ES-I3 (cell line): Measurements from ENCODE around the gene SLC25A29.
"Not testable (repeated sequence)": the region's sequence is repeated elsewhere in the genome, so short reads cannot be mapped to it uniquely, and the experiment has no call there.

Experiments
- H3K36me3 ChIP-seq: 2 replicates; pipeline ENCODE4 v1.6.1; 2013; ENCODE audit warnings: mild to moderate bottlenecking, low read length, control low read depth, moderate library complexity; ENCODE audit not compliant: insufficient read depth
- H3K4me1 ChIP-seq: 2 replicates; pipeline ENCODE4 v1.6.1; 2013; ENCODE audit warnings: mild to moderate bottlenecking, control low read depth, low read length; ENCODE audit not compliant: insufficient read depth
- H3K9ac ChIP-seq: 2 replicates; pipeline ENCODE4 v1.6.1; 2013; ENCODE audit warnings: low read depth, mild to moderate bottlenecking, low read length, moderate library complexity
- H3K9me3 ChIP-seq: 2 replicates; pipeline ENCODE4 v1.6.1; 2013; ENCODE audit warnings: mild to moderate bottlenecking, low read length, moderate library complexity; ENCODE audit not compliant: control insufficient read depth, insufficient read depth

Gene SLC25A29

GRCh38 chr14:100297320-100298300 is 8.6 kb downstream of the SLC25A29 start:
- no peaks in the 10 kb centered on the region for H3K4me1 ChIP-seq
- no peaks in the 10 kb centered on the region for H3K36me3 ChIP-seq
- no peaks in the 10 kb centered on the region for H3K9me3 ChIP-seq
- no peak overlapping the region for H3K9ac ChIP-seq

- H3K9ac ChIP-seq, H3K36me3 ChIP-seq, H3K4me1 ChIP-seq, H3K9me3 ChIP-seq: not testable (repeated sequence)
These were observed 9.5 kb downstream of the SLC25A29 start for GRCh38 chr14:100296729-100297128.

GRCh38 chr14:100296106-100296651 is 10.1 kb downstream of the SLC25A29 start:
- Histone ChIP-seq H3K4me1 (no peaks in the 10 kb centered on the region), H3K9me3 (no peaks in the 10 kb centered on the region), H3K9ac (no peak overlapping the region), H3K36me3 (no peaks in the 10 kb centered on the region)

GRCh38 chr14:100295376-100296105 is 10.7 kb downstream of the SLC25A29 start:
- Histone ChIP-seq H3K4me1 (no peaks in the 10 kb centered on the region), H3K36me3 (peaks cover 4% of the 10 kb centered on the region; the same call in 1 of the 2 replicates), H3K9me3 (no peaks in the 10 kb centered on the region), H3K9ac (no peak overlapping the region)

- H3K36me3 ChIP-seq = peaks cover 4% of the 10 kb centered on the region; the same call in 1 of the 2 replicates
These were observed 11.3 kb downstream of the SLC25A29 start for GRCh38 chr14:100294963-100295330.

GRCh38 chr14:100294213-100294962 is 11.9 kb downstream of the SLC25A29 start:
- H3K4me1 ChIP-seq = peaks cover 5% of the 10 kb centered on the region; the same call in 1 of the 2 replicates
- peaks cover 4% of the 10 kb centered on the region; the same call in 1 of the 2 replicates for H3K36me3 ChIP-seq
- no peaks in the 10 kb centered on the region for H3K9me3 ChIP-seq
- no peak overlapping the region for H3K9ac ChIP-seq

More at GRCh38 chr14:100294963-100295330, 11.3 kb downstream of the SLC25A29 start:
- H3K9me3 ChIP-seq = no peaks in the 10 kb centered on the region
- H3K9ac ChIP-seq = no peak overlapping the region
- peaks cover 3% of the 10 kb centered on the region; the same call in 1 of the 2 replicates for H3K4me1 ChIP-seq

- H3K9me3 ChIP-seq = no peaks in the 10 kb centered on the region
- H3K4me1 ChIP-seq = peaks cover 5% of the 10 kb centered on the region; the same call in 1 of the 2 replicates
- H3K9ac ChIP-seq = no peak overlapping the region
- H3K36me3 ChIP-seq = peaks cover 4% of the 10 kb centered on the region; the same call in 1 of the 2 replicates
These were observed 12.6 kb downstream of the SLC25A29 start for GRCh38 chr14:100293497-100294212.

- Histone ChIP-seq H3K9me3 (no peaks in the 10 kb centered on the region), H3K9ac (no peak overlapping the region), H3K4me1 (peaks cover 5% of the 10 kb centered on the region; the same call in 1 of the 2 replicates), H3K36me3 (peaks cover 4% of the 10 kb centered on the region; the same call in 1 of the 2 replicates)
These were observed 13.3 kb downstream of the SLC25A29 start for GRCh38 chr14:100292776-100293461.

- Histone ChIP-seq H3K36me3 (peaks cover 4% of the 10 kb centered on the region; the same call in 1 of the 2 replicates), H3K9ac (no peak overlapping the region)
These were observed 13.9 kb downstream of the SLC25A29 start for GRCh38 chr14:100292301-100292775.

GRCh38 chr14:100291305-100292075 is 14.8 kb downstream of the SLC25A29 start:
- H3K9ac ChIP-seq = no peak overlapping the region
- peaks cover 4% of the 10 kb centered on the region; the same call in 1 of the 2 replicates for H3K36me3 ChIP-seq
- peaks cover 5% of the 10 kb centered on the region; the same call in 1 of the 2 replicates for H3K4me1 ChIP-seq
- H3K9me3 ChIP-seq = no peaks in the 10 kb centered on the region

More at GRCh38 chr14:100292301-100292775, 13.9 kb downstream of the SLC25A29 start:
- peaks cover 5% of the 10 kb centered on the region; the same call in 1 of the 2 replicates for H3K4me1 ChIP-seq
- no peaks in the 10 kb centered on the region for H3K9me3 ChIP-seq

- Histone ChIP-seq H3K4me1 (peaks cover 5% of the 10 kb centered on the region; the same call in 1 of the 2 replicates), H3K9ac (no peak overlapping the region), H3K36me3 (peaks cover 4% of the 10 kb centered on the region; the same call in 1 of the 2 replicates), H3K9me3 (no peaks in the 10 kb centered on the region)
These were observed 15.5 kb downstream of the SLC25A29 start for GRCh38 chr14:100290607-100291304.
